Measurements from ENCODE around the gene SPTAN1.
"Not testable (repeated sequence)": the region's sequence is repeated elsewhere in the genome, so short reads cannot be mapped to it uniquely, and the experiment has no call there.

SPTAN1 gene

DNA sequence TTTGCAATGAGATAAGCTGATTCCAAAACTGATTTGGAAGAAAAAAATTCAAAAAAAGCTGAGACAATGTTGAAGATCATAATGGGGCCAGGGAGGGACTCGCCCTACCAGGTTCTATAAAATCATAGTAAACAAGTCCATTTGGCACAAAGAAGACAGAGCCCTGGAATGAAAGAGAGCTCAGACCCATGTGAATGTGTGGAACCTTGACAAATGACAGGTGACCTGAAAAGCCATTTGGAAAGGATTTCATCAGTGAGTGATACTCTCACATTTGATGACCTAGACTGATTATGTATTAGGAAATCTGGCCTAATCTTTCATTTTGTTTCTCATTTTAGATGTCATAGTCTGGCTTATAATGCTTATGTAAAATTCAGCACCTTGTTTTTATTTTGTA lies 26.8 kb downstream of the SPTAN1 start:
- H3K4me3 ChIP-seq (ENCODE audit: low read length): no peak overlapping the region
- TF ChIP-seq, protein P1, sequence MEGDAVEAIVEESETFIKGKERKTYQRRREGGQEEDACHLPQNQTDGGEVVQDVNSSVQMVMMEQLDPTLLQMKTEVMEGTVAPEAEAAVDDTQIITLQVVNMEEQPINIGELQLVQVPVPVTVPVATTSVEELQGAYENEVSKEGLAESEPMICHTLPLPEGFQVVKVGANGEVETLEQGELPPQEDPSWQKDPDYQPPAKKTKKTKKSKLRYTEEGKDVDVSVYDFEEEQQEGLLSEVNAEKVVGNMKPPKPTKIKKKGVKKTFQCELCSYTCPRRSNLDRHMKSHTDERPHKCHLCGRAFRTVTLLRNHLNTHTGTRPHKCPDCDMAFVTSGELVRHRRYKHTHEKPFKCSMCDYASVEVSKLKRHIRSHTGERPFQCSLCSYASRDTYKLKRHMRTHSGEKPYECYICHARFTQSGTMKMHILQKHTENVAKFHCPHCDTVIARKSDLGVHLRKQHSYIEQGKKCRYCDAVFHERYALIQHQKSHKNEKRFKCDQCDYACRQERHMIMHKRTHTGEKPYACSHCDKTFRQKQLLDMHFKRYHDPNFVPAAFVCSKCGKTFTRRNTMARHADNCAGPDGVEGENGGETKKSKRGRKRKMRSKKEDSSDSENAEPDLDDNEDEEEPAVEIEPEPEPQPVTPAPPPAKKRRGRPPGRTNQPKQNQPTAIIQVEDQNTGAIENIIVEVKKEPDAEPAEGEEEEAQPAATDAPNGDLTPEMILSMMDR (IDR thresholded peaks at IDR 0.05; ENCODE audit: insufficient read depth, low read depth, low read length, missing control alignments): no peak
- no peak for DNase-seq (ENCODE audit: low read depth)

DNA sequence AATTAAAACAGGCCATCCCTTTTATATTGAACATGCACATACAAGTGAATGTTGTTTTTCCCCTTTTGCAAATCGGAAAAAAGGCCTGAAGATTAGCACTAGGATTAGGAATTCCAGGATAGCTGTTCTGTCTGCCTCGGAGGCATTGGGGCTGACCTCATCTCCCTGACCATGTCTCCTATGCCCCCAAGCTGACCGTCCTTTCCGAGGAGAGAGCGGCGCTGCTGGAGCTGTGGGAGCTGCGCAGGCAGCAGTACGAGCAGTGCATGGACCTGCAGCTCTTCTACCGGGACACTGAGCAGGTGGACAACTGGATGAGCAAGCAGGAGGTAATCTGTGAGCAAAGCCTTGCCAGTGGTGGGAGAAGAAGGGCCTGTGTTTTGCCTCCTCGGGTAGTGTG lies 28.3 kb downstream of the SPTAN1 start:
- DNase-seq (ENCODE audit: low read depth): no peak
- TF ChIP-seq, protein P1 (IDR thresholded peaks at IDR 0.05; ENCODE audit: insufficient read depth, low read depth, low read length, missing control alignments): no peak
- H3K4me3 ChIP-seq (ENCODE audit: low read length): no peak overlapping the region

DNA sequence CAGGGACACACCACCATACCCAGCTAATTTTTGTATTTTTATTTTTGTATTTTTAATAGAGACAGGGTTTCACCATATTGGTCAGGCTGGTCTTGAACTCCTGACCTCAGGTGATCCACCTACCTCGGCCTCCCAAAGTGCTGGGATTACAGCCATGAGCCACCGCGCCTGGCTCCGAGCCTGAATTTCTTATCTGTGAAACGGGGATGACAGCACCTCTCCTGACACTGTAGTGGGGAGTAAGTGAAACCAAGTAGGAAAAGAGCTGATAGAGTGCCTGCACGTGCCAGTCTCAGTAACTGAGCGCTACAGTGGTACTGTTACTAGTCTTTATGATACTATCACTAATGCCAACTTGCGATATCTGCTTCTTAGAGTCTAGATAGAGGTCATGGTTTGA lies 32.8 kb downstream of the SPTAN1 start:
- not testable (repeated sequence) for H3K4me3 ChIP-seq (ENCODE audit: low read length)

DNA sequence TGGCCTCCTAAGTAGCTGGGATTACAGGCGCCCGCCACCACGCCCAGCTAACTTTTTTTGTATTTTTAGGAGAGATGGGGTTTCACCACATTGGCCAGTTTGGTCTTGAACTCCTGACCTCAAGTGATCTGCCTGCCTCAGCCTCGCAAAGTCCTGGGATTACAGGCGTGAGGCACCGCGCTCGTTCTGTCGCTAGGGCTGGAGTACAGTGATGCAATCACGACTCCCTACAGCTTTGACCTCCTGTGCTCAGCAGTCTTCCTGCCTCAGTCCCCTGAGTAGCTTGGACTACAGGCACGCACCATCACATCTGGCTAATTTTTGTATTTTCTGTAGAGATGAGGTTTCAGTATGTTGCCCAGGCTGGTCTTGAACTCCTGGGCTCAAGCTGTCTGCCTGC lies 34.5 kb downstream of the SPTAN1 start:
- DNase-seq (ENCODE audit: low read depth); H3K4me3 ChIP-seq (ENCODE audit: low read length): not testable (repeated sequence)

More for the DNA sequence above, 32.8 kb downstream of the SPTAN1 start:
- DNase-seq (ENCODE audit: low read depth): not testable (repeated sequence)

DNA sequence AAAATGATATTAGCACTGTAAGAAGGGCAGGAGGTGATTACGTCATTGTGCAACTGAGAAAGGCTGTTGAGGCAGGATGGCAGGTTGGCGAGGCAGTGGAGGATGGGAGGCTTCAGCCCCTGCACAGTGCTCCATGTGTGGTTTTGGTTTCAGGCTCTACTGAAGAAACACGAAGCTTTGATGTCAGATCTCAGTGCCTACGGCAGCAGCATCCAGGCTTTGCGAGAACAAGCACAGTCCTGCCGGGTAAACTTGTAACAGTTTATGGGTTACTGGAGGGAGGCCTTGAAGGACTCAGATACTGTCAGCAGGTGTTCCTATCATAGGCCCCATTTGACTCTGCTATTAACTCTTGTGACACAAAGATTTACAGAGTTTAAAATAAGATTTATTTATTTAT lies 35.1 kb downstream of the SPTAN1 start:
- H3K4me3 ChIP-seq (ENCODE audit: low read length): no peak overlapping the region
- DNase-seq (ENCODE audit: low read depth): no peak

DNA sequence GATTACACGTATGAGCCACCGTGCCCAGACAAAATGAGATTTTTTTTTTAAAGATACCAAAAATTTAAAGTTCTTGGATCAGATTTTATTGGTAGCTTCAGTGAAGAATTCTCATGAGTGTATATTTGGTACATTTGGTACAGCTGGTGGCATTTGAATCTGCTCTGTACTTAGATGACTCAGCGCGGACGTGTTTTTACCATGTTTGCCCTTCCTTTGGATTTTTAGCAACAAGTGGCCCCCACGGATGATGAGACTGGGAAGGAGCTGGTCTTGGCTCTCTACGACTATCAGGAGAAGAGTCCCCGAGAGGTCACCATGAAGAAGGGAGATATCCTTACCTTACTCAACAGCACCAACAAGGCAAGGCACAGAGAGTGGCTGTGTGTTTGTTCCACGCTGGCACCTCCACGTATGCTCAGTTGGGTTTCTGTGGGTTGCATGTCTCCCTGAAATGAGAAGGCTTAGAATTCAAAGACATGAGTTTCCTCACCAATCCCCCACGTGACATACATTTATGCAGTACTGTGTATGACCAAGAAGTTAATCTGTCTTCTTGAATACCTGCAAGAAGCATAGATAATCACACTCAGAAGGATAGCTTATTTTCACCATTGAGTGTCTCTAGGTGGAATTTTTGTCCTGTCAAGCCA lies 36.3 kb downstream of the SPTAN1 start:
- TF ChIP-seq, protein P1 (IDR thresholded peaks at IDR 0.05; ENCODE audit: insufficient read depth, low read depth, low read length, missing control alignments): no peak
- H3K4me3 ChIP-seq (ENCODE audit: low read length): no peak overlapping the region
- DNase-seq (ENCODE audit: low read depth): no peak

More for the DNA sequence above, 35.1 kb downstream of the SPTAN1 start:
- TF ChIP-seq, protein P1 (IDR thresholded peaks at IDR 0.05; ENCODE audit: insufficient read depth, low read depth, low read length, missing control alignments): no peak

DNA sequence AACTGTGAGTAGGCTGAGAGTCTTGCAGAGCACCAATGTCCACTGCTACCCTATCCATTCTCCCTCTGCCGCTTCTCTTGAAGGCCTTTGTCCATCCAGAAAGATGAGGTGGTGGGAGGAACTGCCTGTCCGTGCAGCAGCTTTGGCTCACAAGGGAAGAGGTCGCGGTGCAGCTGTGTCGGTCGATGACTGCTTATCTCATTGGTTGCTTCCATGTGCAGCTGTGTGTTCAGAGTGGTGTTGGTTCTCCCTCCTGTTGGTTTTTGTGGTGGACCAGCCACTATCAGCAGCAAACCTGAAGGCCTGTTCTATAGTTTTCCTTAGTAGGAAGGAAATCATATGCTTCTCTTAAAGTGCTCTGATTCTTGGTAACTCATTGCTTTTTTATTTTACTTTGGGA lies 40.7 kb downstream of the SPTAN1 start:
- DNase-seq (ENCODE audit: low read depth): no peak
- no peak overlapping the region for H3K4me3 ChIP-seq (ENCODE audit: low read length)
- TF ChIP-seq, protein P1 (IDR thresholded peaks at IDR 0.05; ENCODE audit: insufficient read depth, low read depth, low read length, missing control alignments): no peak

DNA sequence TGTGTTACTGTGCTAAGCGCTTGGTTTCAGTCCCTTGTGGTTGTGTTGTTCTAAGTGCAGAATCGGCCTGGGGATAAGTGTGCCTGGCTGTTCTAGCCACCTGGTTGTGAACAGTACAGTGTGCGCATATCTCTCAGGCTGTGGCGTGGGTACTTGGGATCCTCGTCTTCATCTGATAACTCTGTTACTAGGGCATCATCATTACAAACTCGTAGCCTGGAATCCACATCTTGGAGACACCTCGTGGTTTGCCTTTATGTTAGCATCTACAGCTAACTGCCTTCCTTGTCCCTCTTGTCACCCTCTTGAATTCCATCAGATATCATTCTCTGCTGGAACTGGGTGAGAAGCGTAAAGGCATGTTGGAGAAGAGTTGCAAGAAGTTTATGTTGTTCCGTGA lies 41.5 kb downstream of the SPTAN1 start:
- no peak for DNase-seq (ENCODE audit: low read depth)
- TF ChIP-seq, protein P1 (IDR thresholded peaks at IDR 0.05; ENCODE audit: insufficient read depth, low read depth, low read length, missing control alignments): no peak
- no peak overlapping the region for H3K4me3 ChIP-seq (ENCODE audit: low read length)

Measured in epithelial cell of esophagus (primary cell).